ENCODE results near the gene BRPF1. TPM values are rescaled to one million over a fixed set of nuclear protein-coding genes. Genes with fewer than 3 reads are reported as not detected.

The BRPF1 gene
- total RNA-seq, 1 donor from 2014 or later: 40.6 TPM

DNA sequence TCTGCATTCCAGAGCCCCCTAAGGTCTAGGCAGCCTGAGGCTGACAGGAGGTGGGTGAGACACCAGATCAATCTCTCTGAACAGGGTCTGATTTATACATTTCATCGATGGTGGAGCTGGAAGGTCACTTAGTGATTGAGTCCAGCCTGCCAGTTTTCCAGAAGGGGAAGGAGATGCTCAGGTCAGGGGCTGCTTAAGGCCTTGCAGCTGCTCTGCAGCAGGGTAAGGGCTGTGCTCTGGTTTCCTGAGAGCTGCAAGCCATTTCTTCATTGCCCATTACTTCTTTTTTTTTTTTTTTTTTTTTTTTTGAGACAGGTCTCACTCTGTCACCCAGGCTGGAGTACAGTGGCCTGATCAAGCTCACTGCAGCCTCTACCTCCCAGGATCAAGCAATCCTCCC is 50.0 kb downstream of the BRPF1 start:
- peaks cover 7% of the 10 kb centered on the region for H3K4me1 Mint-ChIP-seq (ENCODE audit: unreplicated experiment)
- H3K4me3 Mint-ChIP-seq (ENCODE audit: unreplicated experiment): no peak overlapping the region
- TF ChIP-seq, protein P1, sequence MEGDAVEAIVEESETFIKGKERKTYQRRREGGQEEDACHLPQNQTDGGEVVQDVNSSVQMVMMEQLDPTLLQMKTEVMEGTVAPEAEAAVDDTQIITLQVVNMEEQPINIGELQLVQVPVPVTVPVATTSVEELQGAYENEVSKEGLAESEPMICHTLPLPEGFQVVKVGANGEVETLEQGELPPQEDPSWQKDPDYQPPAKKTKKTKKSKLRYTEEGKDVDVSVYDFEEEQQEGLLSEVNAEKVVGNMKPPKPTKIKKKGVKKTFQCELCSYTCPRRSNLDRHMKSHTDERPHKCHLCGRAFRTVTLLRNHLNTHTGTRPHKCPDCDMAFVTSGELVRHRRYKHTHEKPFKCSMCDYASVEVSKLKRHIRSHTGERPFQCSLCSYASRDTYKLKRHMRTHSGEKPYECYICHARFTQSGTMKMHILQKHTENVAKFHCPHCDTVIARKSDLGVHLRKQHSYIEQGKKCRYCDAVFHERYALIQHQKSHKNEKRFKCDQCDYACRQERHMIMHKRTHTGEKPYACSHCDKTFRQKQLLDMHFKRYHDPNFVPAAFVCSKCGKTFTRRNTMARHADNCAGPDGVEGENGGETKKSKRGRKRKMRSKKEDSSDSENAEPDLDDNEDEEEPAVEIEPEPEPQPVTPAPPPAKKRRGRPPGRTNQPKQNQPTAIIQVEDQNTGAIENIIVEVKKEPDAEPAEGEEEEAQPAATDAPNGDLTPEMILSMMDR (IDR thresholded peaks at IDR 0.05; ENCODE audit: unreplicated experiment): no peak
- no peak overlapping the region for H3K27ac Mint-ChIP-seq (ENCODE audit: unreplicated experiment)
- H3K27me3 Mint-ChIP-seq (ENCODE audit: unreplicated experiment): no peaks in the 10 kb centered on the region
- no peak for DNase-seq (ENCODE audit: low spot score)
- peaks cover 4% of the 10 kb centered on the region for H3K36me3 Mint-ChIP-seq (ENCODE audit: low read depth, unreplicated experiment)
- H3K9me3 Mint-ChIP-seq (ENCODE audit: unreplicated experiment): no peaks in the 10 kb centered on the region

DNA sequence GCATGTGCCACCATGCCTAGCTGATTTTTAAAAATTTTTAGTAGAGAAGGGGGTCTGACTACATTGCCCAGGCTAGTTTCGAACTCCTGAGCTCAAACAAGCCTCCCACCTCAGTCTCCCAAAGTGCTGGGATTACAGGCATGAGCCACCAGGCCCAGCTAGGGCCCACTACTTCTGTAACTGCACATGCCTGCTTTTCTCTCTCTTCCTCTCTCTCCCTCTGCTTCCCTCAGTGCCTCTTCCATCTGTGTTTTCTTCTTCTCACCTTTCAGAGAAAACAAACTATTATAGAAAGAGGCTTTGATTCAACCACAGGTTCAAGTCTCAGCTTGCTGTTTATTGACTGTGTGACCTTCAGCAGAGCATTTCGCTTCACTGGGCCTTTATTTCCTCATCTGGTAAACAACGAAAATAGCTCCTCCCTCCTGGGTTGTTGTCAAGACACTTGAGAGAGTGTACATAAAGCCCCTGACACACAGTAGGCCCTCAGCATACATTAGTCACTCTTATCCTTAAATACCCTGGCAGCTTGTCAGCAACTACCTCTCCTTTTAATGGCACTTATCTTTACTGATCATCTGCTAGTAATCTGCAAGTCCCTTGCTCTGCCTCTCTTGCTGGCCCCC is 50.6 kb downstream of the BRPF1 start:
- Mint-ChIP-seq H3K4me3 (ENCODE audit: unreplicated experiment) (no peak overlapping the region), H3K27ac (ENCODE audit: unreplicated experiment) (no peak overlapping the region), H3K36me3 (ENCODE audit: low read depth, unreplicated experiment) (peaks cover 4% of the 10 kb centered on the region), H3K4me1 (ENCODE audit: unreplicated experiment) (peaks cover 7% of the 10 kb centered on the region), H3K27me3 (ENCODE audit: unreplicated experiment) (no peaks in the 10 kb centered on the region), H3K9me3 (ENCODE audit: unreplicated experiment) (no peaks in the 10 kb centered on the region)
- no peak for DNase-seq (ENCODE audit: low spot score)
- TF ChIP-seq, protein P1 (IDR thresholded peaks at IDR 0.05; ENCODE audit: unreplicated experiment): no peak

DNA sequence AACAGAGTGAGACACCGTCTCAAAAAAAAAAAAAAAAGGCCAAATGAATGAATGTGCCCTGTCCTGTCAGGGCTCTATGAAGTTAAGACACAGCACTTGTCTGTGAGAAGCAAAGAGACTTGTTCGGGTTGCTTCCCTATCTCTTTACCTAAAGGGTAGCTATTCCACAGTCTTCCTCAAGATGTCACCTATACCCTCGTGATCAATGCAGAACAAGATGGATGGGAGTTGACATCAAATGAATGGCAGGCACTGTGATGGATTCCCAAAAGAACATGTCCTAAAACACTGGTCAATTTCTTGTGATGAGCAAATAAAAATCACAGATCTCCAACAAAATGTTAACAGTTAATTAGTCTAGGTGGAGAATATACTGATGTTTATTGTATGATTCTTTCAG is 51.2 kb downstream of the BRPF1 start:
- TF ChIP-seq, protein P1 (IDR thresholded peaks at IDR 0.05; ENCODE audit: unreplicated experiment): no peak
- Mint-ChIP-seq H3K36me3 (ENCODE audit: low read depth, unreplicated experiment) (peaks cover 11% of the 10 kb centered on the region), H3K4me1 (ENCODE audit: unreplicated experiment) (peaks cover 7% of the 10 kb centered on the region), H3K27me3 (ENCODE audit: unreplicated experiment) (no peaks in the 10 kb centered on the region), H3K4me3 (ENCODE audit: unreplicated experiment) (no peak overlapping the region), H3K27ac (ENCODE audit: unreplicated experiment) (no peak overlapping the region), H3K9me3 (ENCODE audit: unreplicated experiment) (no peaks in the 10 kb centered on the region)
- DNase-seq (ENCODE audit: low spot score): no peak

DNA sequence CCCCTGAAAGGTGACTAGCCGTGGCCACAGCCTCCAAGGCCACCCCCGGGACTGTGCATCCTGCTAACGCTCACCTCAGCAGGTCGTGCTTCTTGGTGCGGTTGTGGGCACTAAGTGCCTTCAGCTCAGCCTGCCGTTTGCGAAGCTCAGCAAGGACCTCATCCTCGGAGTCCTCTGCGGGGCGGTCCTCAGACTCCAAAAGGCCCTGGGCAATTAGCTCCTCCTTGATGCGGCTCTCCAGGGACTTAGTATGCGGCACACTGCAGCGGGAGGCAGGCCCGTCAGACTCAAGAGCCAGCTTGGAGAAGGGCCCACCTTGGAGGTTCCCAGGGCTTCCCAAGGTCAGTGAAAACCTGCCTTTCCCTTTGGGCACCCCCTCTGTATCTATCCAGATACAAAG is 52.4 kb downstream of the BRPF1 start:
- no peak for DNase-seq (ENCODE audit: low spot score)
- Mint-ChIP-seq H3K27ac (ENCODE audit: unreplicated experiment) (no peak overlapping the region), H3K9me3 (ENCODE audit: unreplicated experiment) (no peaks in the 10 kb centered on the region), H3K4me1 (ENCODE audit: unreplicated experiment) (peaks cover 7% of the 10 kb centered on the region), H3K36me3 (ENCODE audit: low read depth, unreplicated experiment) (peaks cover 14% of the 10 kb centered on the region), H3K4me3 (ENCODE audit: unreplicated experiment) (no peak overlapping the region), H3K27me3 (ENCODE audit: unreplicated experiment) (no peaks in the 10 kb centered on the region)
- TF ChIP-seq, protein P1 (IDR thresholded peaks at IDR 0.05; ENCODE audit: unreplicated experiment): no peak

DNA sequence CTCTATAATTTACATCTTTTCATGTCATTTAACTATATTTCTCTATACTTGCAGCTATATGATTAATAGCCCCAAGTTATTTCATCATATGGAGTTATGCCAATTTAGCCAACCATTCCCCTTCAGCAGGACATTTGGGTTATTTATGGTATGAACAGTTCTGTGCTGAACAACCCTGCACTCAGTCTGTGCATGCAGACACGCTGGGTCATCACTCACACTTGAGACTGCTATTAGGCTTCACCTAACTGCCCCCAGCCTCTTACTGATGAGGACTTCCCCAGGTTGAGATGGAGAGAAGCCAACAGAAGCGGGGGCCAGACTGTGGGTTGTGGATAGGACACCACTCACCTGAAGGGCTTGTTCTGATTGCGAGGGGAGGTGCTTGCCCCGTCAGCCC is 53.4 kb downstream of the BRPF1 start:
- Mint-ChIP-seq H3K4me3 (ENCODE audit: unreplicated experiment) (no peak overlapping the region), H3K36me3 (ENCODE audit: low read depth, unreplicated experiment) (peaks cover 18% of the 10 kb centered on the region), H3K9me3 (ENCODE audit: unreplicated experiment) (no peaks in the 10 kb centered on the region), H3K4me1 (ENCODE audit: unreplicated experiment) (peaks cover 7% of the 10 kb centered on the region), H3K27ac (ENCODE audit: unreplicated experiment) (no peak overlapping the region), H3K27me3 (ENCODE audit: unreplicated experiment) (no peaks in the 10 kb centered on the region)
- no peak for DNase-seq (ENCODE audit: low spot score)
- TF ChIP-seq, protein P1 (IDR thresholded peaks at IDR 0.05; ENCODE audit: unreplicated experiment): no peak
